ENCODE measurements around the gene VPS37B.

The VPS37B gene

GRCh38 chr12:122851820-122852219 is 44.1 kb downstream of the VPS37B start:
- DNase-seq: no peak

GRCh38 chr12:122850695-122851350 is 45.1 kb downstream of the VPS37B start:
- DNase-seq: no peak

GRCh38 chr12:122850048-122850445 is 45.9 kb downstream of the VPS37B start:
- no peak for DNase-seq

- no peak for DNase-seq
Observed at GRCh38 chr12:122849352-122850047, 46.4 kb downstream of the VPS37B start.

GRCh38 chr12:122848471-122849351 is 47.2 kb downstream of the VPS37B start:
- no peak for DNase-seq

- no peak for DNase-seq
Observed at GRCh38 chr12:122847921-122848421, 48.0 kb downstream of the VPS37B start.

GRCh38 chr12:122847516-122847836 is 48.4 kb downstream of the VPS37B start:
- DNase-seq: no peak

- no peak for DNase-seq
Observed at GRCh38 chr12:122846622-122847515, 49.1 kb downstream of the VPS37B start.

GRCh38 chr12:122845865-122846621 is 49.9 kb downstream of the VPS37B start:
- peak; percentile 72 for DNase-seq

GRCh38 chr12:122845041-122845864 is 50.7 kb downstream of the VPS37B start:
- no peak for DNase-seq

- DNase-seq: no peak
Observed at GRCh38 chr12:122844366-122844971, 51.5 kb downstream of the VPS37B start.

GRCh38 chr12:122843455-122843854 is 52.5 kb downstream of the VPS37B start:
- DNase-seq: no peak

- no peak for DNase-seq
Observed at GRCh38 chr12:122842505-122843405, 53.2 kb downstream of the VPS37B start.

GRCh38 chr12:122841544-122842321 is 54.2 kb downstream of the VPS37B start:
- DNase-seq: peak; percentile 37

GRCh38 chr12:122840580-122841513 is 55.1 kb downstream of the VPS37B start:
- DNase-seq: no peak

GRCh38 chr12:122839907-122840554 is 55.9 kb downstream of the VPS37B start:
- no peak for DNase-seq

- DNase-seq: no peak
Observed at GRCh38 chr12:122838841-122839240, 57.1 kb downstream of the VPS37B start.

Measured in NCI-H510A (cell line).